G401 (cell line): ENCODE data around the gene DDAH1. TPM values are rescaled to one million over a fixed set of nuclear protein-coding genes. Genes with fewer than 3 reads are reported as not detected.

Experiments
- DNase-seq: peaks from one replicate; pipeline ENCODE4 v3.0.0-alpha.2; 2015; ENCODE audit warnings: low spot score
- in situ Hi-C: cut with HindIII; loops from 2 replicates; pipeline ENCODE4 v1.10.0; 2016; ENCODE audit warnings: low sequenced_read_pairs, mixed read lengths
- total RNA-seq: library from RNA; depleted of rRNA; stranded (reverse); fragments of >200 nt; shearing (Covaris generic); gene quantifications from 2 replicates; pipeline ENCODE4 v1.2.3, GENCODE V29; 2014

The DDAH1 gene
- total RNA-seq, 1 experiment from 2014 or later: 38.1 TPM

DNA sequence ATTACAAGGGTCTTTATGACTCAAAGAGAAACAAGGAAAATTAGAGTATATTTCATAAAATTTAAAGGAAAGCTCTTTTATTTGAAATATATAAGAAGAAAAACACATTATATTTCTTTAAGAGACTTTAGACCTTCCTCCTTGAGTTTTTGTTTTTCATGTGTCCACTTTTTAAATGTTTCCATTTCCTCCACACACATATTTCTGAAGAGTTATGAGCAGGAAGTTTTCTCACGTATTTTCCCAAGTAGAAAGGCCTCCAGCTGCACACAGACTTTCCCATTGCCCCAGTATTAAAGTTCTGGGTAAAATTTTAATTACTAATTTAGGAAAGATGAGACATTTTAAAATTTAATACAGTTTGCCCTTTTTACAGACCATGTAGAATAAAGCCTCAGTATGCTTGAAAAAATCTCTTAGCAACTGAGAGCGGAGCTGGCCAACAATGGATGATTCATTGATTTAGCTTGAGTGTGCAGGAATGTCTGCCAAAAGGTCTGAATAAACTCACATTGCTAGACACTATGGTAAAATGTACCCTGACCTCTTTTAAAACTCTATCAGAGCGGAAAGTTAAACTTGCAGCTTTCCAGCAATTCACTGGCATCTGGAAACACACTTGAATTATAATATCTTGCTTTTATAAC, 57.9 kb downstream of the DDAH1 start:
- DNase-seq: peak; percentile 55
- in situ Hi-C loops: no loop called here

DNA sequence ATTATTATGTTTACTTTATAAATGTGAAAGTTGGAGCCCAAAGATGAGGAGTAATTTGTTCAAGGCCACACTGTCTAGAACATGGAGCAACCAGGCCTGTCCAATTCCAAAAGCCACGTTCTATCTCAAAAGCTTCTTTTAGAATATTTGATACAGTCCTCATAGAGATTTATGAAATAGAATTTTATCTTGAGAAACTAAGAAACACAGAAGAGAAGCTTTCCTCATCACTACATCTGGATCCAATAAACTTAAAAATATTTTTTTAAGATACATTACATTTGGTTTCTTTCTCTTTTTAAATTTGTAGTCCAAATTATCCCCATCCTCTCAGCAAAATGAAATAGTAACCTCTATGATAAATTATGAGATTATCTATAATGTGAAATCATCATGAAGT, 58.9 kb downstream of the DDAH1 start:
- in situ Hi-C loops: no loop called here
- no peak for DNase-seq

DNA sequence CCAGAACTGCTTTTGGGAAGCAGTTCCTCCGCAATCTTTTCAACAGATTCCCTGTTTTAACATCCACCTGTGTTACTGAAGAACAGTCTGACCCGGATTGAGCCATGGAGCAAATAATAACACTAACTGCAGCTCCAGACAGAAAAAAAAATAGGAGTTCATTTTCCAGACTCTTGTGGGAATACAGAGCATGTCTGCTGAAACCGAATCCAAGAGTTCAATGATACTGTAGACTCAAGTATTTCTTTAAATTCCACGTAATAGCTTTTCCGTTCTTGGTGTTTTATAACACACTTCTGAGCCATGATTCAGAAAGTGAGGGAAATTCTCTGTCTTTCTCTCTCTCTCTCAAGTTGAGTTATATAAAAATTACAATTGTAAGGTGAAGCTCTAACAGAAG, 60.6 kb downstream of the DDAH1 start:
- no peak for DNase-seq
- in situ Hi-C loops: no loop called here

DNA sequence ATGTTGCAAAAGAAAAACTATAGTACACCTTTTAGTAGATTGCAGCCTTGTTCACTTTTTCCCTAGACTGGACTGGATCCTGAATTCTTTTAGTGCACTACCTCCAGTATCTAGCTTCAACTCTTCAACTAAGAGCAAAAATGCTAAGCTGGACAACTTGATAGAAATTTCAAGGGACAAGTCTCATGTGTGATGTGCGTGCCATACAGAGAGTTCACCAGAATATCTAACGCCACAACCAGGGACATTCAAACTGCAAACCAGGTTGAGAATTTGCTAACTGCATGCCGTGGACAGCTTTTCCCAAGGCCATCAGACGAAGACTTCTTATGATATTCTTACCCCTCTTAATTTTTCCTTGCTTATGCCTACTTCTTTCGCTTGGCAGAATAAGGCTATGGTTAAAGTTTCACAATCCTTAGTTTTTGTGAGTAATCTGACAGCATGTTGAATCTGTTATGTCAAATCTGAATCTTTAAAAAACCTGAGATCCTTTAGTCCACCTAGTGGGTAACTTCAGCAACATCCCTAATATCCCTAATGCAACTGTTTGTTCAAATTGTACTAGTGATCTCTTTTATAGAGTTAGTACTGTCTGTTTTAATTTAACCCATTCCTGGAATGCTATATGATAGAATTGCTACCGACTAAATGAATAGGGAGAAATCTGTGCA, 66.4 kb downstream of the DDAH1 start:
- in situ Hi-C loops: no loop called here

GRCh38 chr1:85397490-85398032, 67.4 kb downstream of the DDAH1 start:
- DNase-seq: no peak
- in situ Hi-C loops: no loop called here

More for the DNA sequence above, 66.4 kb downstream of the DDAH1 start:
- no peak for DNase-seq

GRCh38 chr1:85396194-85396593, 68.8 kb downstream of the DDAH1 start:
- DNase-seq: no peak
- in situ Hi-C loops: no loop called here

GRCh38 chr1:85394130-85394529, 70.8 kb downstream of the DDAH1 start:
- no peak for DNase-seq
- in situ Hi-C loops: no loop called here

- in situ Hi-C loops: no loop called here
- DNase-seq: no peak
Observed at GRCh38 chr1:85393490-85393889, 71.5 kb downstream of the DDAH1 start.

GRCh38 chr1:85388416-85388815, 76.5 kb downstream of the DDAH1 start:
- in situ Hi-C loops: no loop called here

DNA sequence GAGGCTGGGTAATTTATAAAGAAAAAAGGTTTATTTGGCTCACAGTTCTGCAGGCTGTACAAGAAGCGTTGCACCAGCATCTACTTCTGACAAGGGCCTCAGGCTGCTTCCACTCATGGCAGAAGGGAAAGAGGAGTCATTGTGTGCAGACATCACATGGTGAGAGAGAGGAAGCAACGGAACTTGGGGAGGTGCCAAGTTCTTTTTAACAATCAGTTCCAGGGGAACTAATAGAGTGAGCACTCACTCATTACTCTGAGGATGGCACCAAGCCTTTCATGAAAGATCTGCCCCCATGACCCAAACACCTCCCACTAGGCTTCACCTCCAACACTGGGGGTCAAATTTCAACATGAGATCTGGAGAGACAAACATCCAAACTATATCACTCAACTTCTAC, 77.2 kb downstream of the DDAH1 start:
- in situ Hi-C loops: no loop called here
- DNase-seq: no peak

More at GRCh38 chr1:85388416-85388815, 76.5 kb downstream of the DDAH1 start:
- no peak for DNase-seq

GRCh38 chr1:85386068-85386722, 78.8 kb downstream of the DDAH1 start:
- in situ Hi-C loops: no loop called here
- DNase-seq: no peak

GRCh38 chr1:85379203-85380136, 85.5 kb downstream of the DDAH1 start:
- in situ Hi-C loops: no loop called here
- DNase-seq: no peak

DNA sequence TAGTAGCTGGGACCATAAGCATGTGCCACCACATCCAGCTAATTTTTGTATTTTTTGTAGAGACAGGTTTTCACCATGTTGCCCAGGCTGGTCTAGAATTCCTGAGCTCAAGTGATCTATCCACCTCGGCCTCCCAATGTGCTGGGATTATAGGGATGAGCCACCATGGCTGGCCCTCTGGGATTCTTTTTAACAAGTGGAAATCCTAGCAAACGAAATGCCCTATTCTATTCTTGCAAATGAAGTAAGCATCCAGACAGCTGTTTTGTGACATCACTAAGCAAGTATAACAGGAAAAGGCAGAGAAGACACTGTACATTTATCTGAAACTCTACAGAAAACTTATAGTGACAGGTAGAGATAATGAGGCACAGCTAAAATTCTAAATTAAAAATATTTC, 86.4 kb downstream of the DDAH1 start:
- in situ Hi-C loops: no loop called here
- no peak for DNase-seq

DNA sequence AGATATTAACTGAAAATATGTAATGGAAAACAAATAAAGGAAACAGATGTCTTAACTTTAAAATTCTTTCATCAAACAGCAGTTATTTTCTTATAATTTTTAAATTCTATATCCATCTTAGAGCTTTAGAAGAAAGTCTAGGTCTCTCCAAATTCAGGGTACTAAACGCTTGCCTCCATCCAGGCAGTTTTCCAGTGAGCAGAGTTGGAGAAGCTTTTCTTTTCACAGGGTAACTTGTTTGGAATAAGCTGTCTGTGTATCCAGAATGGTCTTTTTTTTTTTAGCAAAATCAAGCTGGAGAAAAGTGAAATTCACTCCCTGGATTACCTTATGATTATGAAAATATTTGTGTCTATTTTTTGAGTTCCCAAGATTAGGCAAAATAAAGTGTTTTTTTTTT, 88.6 kb downstream of the DDAH1 start:
- no peak for DNase-seq
- in situ Hi-C loops: no loop called here

DNA sequence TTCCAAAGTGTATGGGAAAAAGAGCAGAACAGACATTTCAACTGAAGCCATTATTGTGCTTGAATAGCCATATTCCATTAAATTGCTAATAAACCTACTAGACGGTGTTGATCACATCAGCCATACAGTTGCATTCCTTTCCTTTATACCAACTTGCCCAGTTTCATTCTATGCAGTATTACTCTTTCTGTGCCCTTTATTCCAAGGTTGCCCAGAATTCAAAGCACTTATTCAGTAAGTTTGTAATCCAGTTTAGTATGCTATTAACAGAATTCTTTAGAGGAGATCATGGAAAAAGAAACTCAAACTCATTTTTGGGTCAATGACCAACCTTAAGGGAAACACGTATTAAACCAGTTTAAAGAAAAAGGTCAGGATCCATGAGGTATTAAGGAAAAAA, 89.5 kb downstream of the DDAH1 start:
- in situ Hi-C loops: no loop called here
- DNase-seq: no peak

- in situ Hi-C loops: no loop called here
- no peak for DNase-seq
Observed at GRCh38 chr1:85374160-85374559, 90.8 kb downstream of the DDAH1 start.

DNA sequence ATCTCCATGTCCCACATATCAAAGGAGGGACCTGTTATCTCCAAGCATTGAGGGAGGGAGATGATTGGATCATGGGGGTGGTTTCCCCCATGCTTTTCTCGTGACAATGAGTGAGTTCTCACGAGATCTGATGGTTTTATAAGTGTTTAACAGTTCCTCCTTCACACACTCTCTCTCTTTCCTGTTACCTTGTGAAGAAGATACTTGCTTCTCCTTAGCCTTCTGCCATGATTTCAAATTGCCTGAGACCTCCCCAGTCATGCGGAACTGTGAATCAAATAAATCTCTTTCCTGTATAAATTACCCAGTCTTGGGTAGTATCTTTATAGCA, 91.6 kb downstream of the DDAH1 start:
- in situ Hi-C loops: no loop called here
- DNase-seq: no peak

- in situ Hi-C loops: no loop called here
- no peak for DNase-seq
Observed at GRCh38 chr1:85372683-85373377, 92.1 kb downstream of the DDAH1 start.

DNA sequence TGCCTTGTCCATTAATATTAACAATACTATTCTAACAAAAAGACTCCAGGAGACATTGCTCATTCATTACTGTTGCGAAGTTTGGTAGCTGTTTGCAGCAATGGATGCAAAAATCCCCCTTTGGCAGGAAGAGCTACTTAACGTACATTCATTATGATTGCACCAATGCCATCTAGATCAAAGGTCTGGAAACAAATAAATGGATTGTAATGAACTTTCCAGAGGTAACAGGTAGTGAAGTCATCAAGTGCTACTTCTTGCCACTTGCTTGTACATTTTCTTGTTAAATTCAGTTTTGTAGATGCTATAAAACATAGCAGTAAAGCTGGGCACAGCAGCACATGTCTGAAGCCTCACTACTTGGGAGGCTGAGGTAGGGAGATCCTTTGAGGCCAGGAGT, 93.9 kb downstream of the DDAH1 start:
- no peak for DNase-seq
- in situ Hi-C loops: no loop called here
